ENCODE data around the gene CYP11A1.

CYP11A1 gene

GRCh38 chr15:74336061-74337005 lies 31.1 kb downstream of the CYP11A1 start:
- no peaks in the 10 kb centered on the region for H3K9me3 ChIP-seq (ENCODE audit: severe bottlenecking)
- ATAC-seq (ENCODE audit: low read depth) (no peak), DNase-seq (ENCODE audit: low spot score) (peak; percentile 54)
- H3K27ac ChIP-seq (ENCODE audit: poor library complexity, severe bottlenecking), result no peak overlapping the region
- no peak for TF ChIP-seq CTCF (IDR thresholded peaks at IDR 0.05; ENCODE audit: poor library complexity, severe bottlenecking)
- H3K4me3 ChIP-seq (ENCODE audit: severe bottlenecking), result no peak overlapping the region
- no peaks in the 10 kb centered on the region for H3K36me3 ChIP-seq (ENCODE audit: low read depth)
- H3K4me1 ChIP-seq (ENCODE audit: insufficient read depth, poor library complexity, severe bottlenecking), result peaks cover 8% of the 10 kb centered on the region
- H3K27me3 ChIP-seq (ENCODE audit: insufficient read depth, poor library complexity, severe bottlenecking), result no peaks in the 10 kb centered on the region

GRCh38 chr15:74335396-74335795 lies 32.0 kb downstream of the CYP11A1 start:
- DNase-seq (ENCODE audit: low spot score), result no peak
- no peaks in the 10 kb centered on the region for H3K36me3 ChIP-seq (ENCODE audit: low read depth)
- peaks cover 8% of the 10 kb centered on the region for H3K4me1 ChIP-seq (ENCODE audit: insufficient read depth, poor library complexity, severe bottlenecking)
- H3K4me3 ChIP-seq (ENCODE audit: severe bottlenecking), result no peak overlapping the region
- H3K9me3 ChIP-seq (ENCODE audit: severe bottlenecking), result no peaks in the 10 kb centered on the region
- TF ChIP-seq CTCF (IDR thresholded peaks at IDR 0.05; ENCODE audit: poor library complexity, severe bottlenecking), result no peak
- no peaks in the 10 kb centered on the region for H3K27me3 ChIP-seq (ENCODE audit: insufficient read depth, poor library complexity, severe bottlenecking)
- ATAC-seq (ENCODE audit: low read depth), result no peak
- H3K27ac ChIP-seq (ENCODE audit: poor library complexity, severe bottlenecking), result no peak overlapping the region

GRCh38 chr15:74334127-74334526 lies 33.3 kb downstream of the CYP11A1 start:
- H3K4me3 ChIP-seq (ENCODE audit: severe bottlenecking), result no peak overlapping the region
- no peaks in the 10 kb centered on the region for H3K27me3 ChIP-seq (ENCODE audit: insufficient read depth, poor library complexity, severe bottlenecking)
- no peak overlapping the region for H3K27ac ChIP-seq (ENCODE audit: poor library complexity, severe bottlenecking)
- H3K36me3 ChIP-seq (ENCODE audit: low read depth), result no peaks in the 10 kb centered on the region
- DNase-seq (ENCODE audit: low spot score), result no peak
- H3K4me1 ChIP-seq (ENCODE audit: insufficient read depth, poor library complexity, severe bottlenecking), result no peaks in the 10 kb centered on the region
- no peaks in the 10 kb centered on the region for H3K9me3 ChIP-seq (ENCODE audit: severe bottlenecking)
- no peak for TF ChIP-seq CTCF (IDR thresholded peaks at IDR 0.05; ENCODE audit: poor library complexity, severe bottlenecking)
- ATAC-seq (ENCODE audit: low read depth), result no peak

DNA sequence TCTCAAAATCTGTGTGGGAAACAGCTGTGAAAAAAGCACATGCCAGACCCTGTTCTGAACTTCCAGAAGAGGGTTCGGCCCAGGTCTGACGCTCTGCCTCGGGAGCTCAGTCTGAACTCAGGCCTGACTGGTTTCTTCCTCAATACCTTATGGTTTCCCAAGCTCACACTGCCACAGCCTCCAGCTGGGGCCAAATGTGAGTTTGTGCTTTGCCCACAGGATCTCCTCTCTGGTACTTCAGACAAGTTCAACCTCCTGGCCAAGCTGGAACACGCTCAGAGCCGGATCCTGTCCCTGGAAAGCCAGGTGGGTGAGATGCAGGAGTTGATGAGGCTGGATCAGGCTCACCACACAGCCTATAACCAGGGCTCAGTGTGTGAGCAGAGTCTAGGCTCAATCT lies 33.8 kb downstream of the CYP11A1 start:
- ATAC-seq (ENCODE audit: low read depth) (0 out of 3 replicates have a peak, but pooled peaks have one; percentile 9), DNase-seq (ENCODE audit: low spot score) (no peak)
- no peak for TF ChIP-seq CTCF (IDR thresholded peaks at IDR 0.05; ENCODE audit: poor library complexity, severe bottlenecking)
- H3K36me3 ChIP-seq (ENCODE audit: low read depth), result no peaks in the 10 kb centered on the region
- no peaks in the 10 kb centered on the region for H3K4me1 ChIP-seq (ENCODE audit: insufficient read depth, poor library complexity, severe bottlenecking)
- H3K4me3 ChIP-seq (ENCODE audit: severe bottlenecking), result no peak overlapping the region
- no peak overlapping the region for H3K27ac ChIP-seq (ENCODE audit: poor library complexity, severe bottlenecking)
- no peaks in the 10 kb centered on the region for H3K9me3 ChIP-seq (ENCODE audit: severe bottlenecking)
- H3K27me3 ChIP-seq (ENCODE audit: insufficient read depth, poor library complexity, severe bottlenecking), result no peaks in the 10 kb centered on the region

DNA sequence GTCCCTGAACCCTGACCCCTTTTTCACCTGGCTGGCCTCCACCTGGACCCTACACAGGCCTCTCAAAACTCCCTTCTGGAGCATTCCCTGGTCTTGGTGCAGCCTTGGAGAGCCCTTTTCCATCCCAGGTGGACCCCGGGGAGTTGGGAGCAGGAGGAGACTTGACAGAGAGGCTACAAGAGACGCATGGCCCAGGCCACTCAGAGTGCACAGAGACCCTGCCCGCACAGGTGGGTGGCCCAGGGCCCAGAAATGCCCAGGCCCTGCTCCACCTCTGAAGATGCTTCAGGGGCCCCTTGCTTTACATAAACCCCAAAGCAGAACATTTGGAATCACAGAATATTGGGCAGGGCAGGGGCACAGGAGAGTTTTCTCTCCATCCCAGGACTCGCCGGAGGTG lies 34.4 kb downstream of the CYP11A1 start:
- no peak for TF ChIP-seq CTCF (IDR thresholded peaks at IDR 0.05; ENCODE audit: poor library complexity, severe bottlenecking)
- no peaks in the 10 kb centered on the region for H3K4me1 ChIP-seq (ENCODE audit: insufficient read depth, poor library complexity, severe bottlenecking)
- ATAC-seq (ENCODE audit: low read depth) (no peak), DNase-seq (ENCODE audit: low spot score) (no peak)
- no peaks in the 10 kb centered on the region for H3K9me3 ChIP-seq (ENCODE audit: severe bottlenecking)
- H3K27me3 ChIP-seq (ENCODE audit: insufficient read depth, poor library complexity, severe bottlenecking), result no peaks in the 10 kb centered on the region
- H3K27ac ChIP-seq (ENCODE audit: poor library complexity, severe bottlenecking), result no peak overlapping the region
- no peaks in the 10 kb centered on the region for H3K36me3 ChIP-seq (ENCODE audit: low read depth)
- H3K4me3 ChIP-seq (ENCODE audit: severe bottlenecking), result no peak overlapping the region
